ENCODE data around the gene ZNF385C. TPM values are rescaled to one million over a fixed set of nuclear protein-coding genes. Genes with fewer than 3 reads are reported as not detected.
"Not testable (repeated sequence)": the region's sequence is repeated elsewhere in the genome, so short reads cannot be mapped to it uniquely, and the experiment has no call there.

ZNF385C gene
- total RNA-seq, 1 donor from 2014 or later: 0.13 TPM

GRCh38 chr17:42025191-42025579 lies 73.1 kb downstream of the ZNF385C start:
- ATAC-seq: no peak

GRCh38 chr17:42023524-42024349 lies 74.5 kb downstream of the ZNF385C start:
- ATAC-seq (peak; percentile 37), DNase-seq (ENCODE audit: low spot score) (peak; percentile 61)

More at GRCh38 chr17:42025191-42025579, 73.1 kb downstream of the ZNF385C start:
- DNase-seq (ENCODE audit: low spot score): no peak

- ATAC-seq; DNase-seq (ENCODE audit: low spot score): not testable (repeated sequence)
These were observed 77.4 kb downstream of the ZNF385C start for GRCh38 chr17:42020845-42021244.

GRCh38 chr17:42019509-42020404 lies 78.5 kb downstream of the ZNF385C start, which contains the start of gene NKIRAS2:
TSS of gene NKIRAS2 (plus strand) at chr17:42020090. CDS start at chr17:42021578, 1,488 bp downstream.
- peak; percentile 81 for ATAC-seq
- peak; percentile 94 for DNase-seq (ENCODE audit: low spot score)

- DNase-seq (ENCODE audit: low spot score): no peak
- ATAC-seq: no peak
These were observed 79.3 kb downstream of the ZNF385C start for GRCh38 chr17:42018988-42019387.

- DNase-seq (ENCODE audit: low spot score) (no peak), ATAC-seq (no peak)
These were observed 79.9 kb downstream of the ZNF385C start for GRCh38 chr17:42018339-42018738.

GRCh38 chr17:42017866-42018200 lies 80.4 kb downstream of the ZNF385C start:
- ATAC-seq (no peak), DNase-seq (ENCODE audit: low spot score) (no peak)

GRCh38 chr17:42016941-42017865 lies 81.1 kb downstream of the ZNF385C start, which contains the start of gene DNAJC7:
TSS of gene DNAJC7 (minus strand) at chr17:42017439. CDS start at chr17:42017416, 23 bp downstream.
- DNase-seq (ENCODE audit: low spot score): peak; percentile 91
- peak; percentile 92 for ATAC-seq

GRCh38 chr17:42016411-42016831 lies 81.9 kb downstream of the ZNF385C start:
- no peak for DNase-seq (ENCODE audit: low spot score)
- peak; percentile 8 for ATAC-seq

- ATAC-seq; DNase-seq (ENCODE audit: low spot score): not testable (repeated sequence)
These were observed 84.5 kb downstream of the ZNF385C start for GRCh38 chr17:42013740-42014139.

- not testable (repeated sequence) for ATAC-seq
These were observed 85.9 kb downstream of the ZNF385C start for GRCh38 chr17:42012363-42012762.

GRCh38 chr17:42010898-42011516 lies 87.3 kb downstream of the ZNF385C start:
- DNase-seq (ENCODE audit: low spot score) (no peak), ATAC-seq (peak; percentile 39)

More at GRCh38 chr17:42012363-42012762, 85.9 kb downstream of the ZNF385C start:
- not testable (repeated sequence) for DNase-seq (ENCODE audit: low spot score)

- DNase-seq (ENCODE audit: low spot score): not testable (repeated sequence)
- peak; percentile 32 for ATAC-seq
These were observed 88.0 kb downstream of the ZNF385C start for GRCh38 chr17:42010266-42010680.

GRCh38 chr17:42009170-42009569 lies 89.1 kb downstream of the ZNF385C start:
- peak; percentile 82 for ATAC-seq
- no peak for DNase-seq (ENCODE audit: low spot score)

GRCh38 chr17:42005166-42005565 lies 93.1 kb downstream of the ZNF385C start:
- ATAC-seq: no peak
- DNase-seq (ENCODE audit: low spot score): no peak

GRCh38 chr17:42002792-42003301 lies 95.4 kb downstream of the ZNF385C start:
- DNase-seq (ENCODE audit: low spot score): no peak

GRCh38 chr17:42002175-42002791 lies 96.0 kb downstream of the ZNF385C start:
- DNase-seq (ENCODE audit: low spot score) (no peak), ATAC-seq (no peak)

More at GRCh38 chr17:42002792-42003301, 95.4 kb downstream of the ZNF385C start:
- peak; percentile 31 for ATAC-seq

GRCh38 chr17:42001729-42002128 lies 96.5 kb downstream of the ZNF385C start:
- ATAC-seq (no peak), DNase-seq (ENCODE audit: low spot score) (no peak)
